ENCODE results near the gene ZNF280D. TPM values are rescaled to one million over a fixed set of nuclear protein-coding genes. Genes with fewer than 3 reads are reported as not detected.

The ZNF280D gene
- total RNA-seq, 1 experiment from 2014 or later: 2.3 TPM

- no peak for DNase-seq (ENCODE audit: low read depth)
Observed at GRCh38 chr15:56749982-56750381, 16.7 kb upstream of the ZNF280D start.

DNA sequence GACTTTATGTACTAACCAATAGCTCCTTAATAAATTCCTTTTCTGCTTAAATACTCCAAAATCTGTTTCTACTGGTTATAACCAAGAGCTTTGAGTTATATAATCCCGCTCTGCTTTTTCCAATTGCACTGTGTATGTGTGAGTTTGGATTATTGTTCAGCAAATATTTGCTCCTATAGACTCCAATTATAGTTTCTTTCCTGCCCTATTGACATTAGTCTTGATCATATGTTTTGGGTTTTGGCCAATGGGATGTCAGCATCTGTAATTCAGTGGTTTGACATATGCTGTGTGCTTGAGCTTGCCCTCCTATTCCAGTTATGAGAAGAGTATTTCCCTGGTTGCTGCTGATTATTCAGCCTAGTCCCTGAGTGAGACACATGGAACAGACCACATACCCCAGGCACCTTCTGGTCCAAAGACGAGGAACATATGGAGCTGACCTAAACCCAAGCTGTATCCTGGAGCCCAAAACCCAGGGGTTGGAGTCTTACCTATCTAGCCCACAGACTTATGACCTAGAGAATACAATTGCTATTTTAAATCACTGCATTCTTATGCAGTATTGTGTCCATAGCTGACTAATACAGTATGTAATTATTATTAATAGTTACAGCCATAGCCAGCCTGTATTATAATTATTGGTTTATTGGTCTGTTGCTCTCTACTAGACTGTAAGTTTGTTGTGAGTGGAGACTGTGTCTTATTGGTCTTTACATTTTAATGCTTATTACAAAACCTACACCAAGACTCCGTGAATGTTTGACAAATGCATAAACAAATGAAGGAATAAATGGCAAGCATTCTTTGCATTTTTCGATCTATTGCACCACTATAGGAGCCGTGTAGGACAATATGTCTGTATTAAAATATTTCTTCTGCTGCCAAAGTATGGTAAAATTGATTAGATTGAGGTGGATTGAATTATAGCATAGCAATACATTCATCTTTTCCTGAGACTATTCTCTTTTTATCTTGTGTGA, 11.7 kb upstream of the ZNF280D start:
- no peak for DNase-seq (ENCODE audit: low read depth)

GRCh38 chr15:56741541-56741940, 8.2 kb upstream of the ZNF280D start:
- no peak for DNase-seq (ENCODE audit: low read depth)

- peak; percentile 46 for DNase-seq (ENCODE audit: low read depth)
Observed at GRCh38 chr15:56739964-56740640, 6.8 kb upstream of the ZNF280D start.

DNA sequence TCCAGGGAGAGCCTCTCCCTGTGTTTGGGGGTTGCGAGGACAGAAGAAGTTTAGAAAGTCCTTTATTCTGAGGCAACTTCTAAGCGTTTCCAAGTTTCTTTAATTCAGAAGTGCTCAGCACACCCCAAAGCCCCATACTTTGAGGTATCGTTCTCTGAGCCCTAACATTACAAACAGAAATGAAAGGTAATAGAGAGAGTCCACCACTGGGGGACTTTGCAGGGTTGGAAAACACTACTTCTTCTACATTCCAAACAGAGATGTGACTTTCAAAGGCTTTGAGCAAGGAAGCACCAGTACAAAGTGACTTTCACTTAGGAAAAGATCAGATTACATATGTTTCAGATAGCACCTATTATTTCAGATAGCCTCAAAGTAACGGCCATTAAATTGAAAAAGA, 6.2 kb upstream of the ZNF280D start:
- DNase-seq (ENCODE audit: low read depth): no peak

DNA sequence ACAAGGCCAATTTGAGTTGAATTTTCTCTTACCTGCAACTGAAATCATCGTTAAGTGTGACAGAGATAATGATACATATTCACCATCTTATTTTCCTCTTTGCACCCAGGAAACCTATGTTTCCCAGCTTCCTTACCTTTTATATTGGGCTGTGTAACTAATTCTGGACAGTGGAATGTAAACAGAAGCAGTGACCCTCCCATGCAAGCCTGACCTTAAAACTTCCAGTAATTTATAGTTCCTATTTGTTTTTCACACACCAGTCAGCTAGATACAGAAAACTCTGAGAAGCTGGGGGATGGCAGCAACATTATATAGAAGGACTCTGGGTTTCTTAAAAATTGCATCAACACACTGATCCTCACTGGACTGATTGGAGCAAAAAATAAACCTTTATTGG, 4.5 kb upstream of the ZNF280D start:
- DNase-seq (ENCODE audit: low read depth): no peak

- no peak for DNase-seq (ENCODE audit: low read depth)
Observed at GRCh38 chr15:56736881-56737707, 3.8 kb upstream of the ZNF280D start.

DNA sequence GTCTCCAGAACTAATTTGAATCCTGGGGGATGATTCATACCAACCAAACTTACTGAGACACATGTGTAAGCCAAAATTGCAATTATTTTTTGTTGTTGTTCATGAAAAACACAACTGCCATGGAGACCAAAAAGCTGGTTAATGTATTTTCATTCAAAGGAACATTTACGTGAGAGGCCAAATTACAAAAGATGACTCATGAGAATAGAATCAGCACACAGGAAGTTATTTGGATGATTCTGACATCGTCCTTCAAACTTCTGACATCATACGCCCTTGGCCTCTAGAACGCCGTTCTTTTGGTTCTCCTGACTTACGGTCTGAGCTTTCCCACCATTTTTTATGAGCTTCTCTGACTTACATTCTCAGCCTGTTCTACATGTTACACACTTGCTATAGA, 3.0 kb upstream of the ZNF280D start:
- DNase-seq (ENCODE audit: low read depth): peak; percentile 64

- no peak for DNase-seq (ENCODE audit: low read depth)
Observed at GRCh38 chr15:56735589-56735988, 2.3 kb upstream of the ZNF280D start.

DNA sequence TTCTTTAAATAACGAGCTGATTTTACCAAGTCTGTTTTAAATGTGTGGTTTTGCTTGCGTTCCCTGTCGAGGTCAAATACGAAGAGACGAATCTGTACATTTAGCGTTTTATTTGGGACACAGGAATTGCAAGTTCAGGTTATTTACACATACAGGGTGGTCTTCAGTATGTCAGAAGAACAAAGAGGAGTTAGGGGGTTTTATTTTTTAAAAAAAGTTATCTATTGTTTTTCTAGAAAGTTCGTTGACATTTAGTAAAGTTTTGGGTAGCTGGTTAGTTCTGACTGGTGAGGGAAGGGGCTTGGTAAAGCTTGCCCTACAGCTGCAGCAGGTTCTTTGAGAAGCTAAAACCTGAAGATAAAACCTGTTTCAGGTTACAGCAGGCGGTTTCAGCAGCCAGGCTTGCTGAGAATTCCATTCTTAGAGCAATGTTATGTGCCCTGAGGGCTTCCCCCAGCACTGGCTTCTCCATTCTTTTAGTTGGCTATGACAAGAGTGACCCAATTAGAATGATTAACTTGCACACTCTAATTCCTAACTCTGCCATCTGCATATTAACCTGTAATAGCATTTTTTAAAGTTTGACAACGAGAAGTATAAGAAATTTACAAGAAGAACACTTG, 815 bp upstream of the ZNF280D start:
- no peak for DNase-seq (ENCODE audit: low read depth)

DNA sequence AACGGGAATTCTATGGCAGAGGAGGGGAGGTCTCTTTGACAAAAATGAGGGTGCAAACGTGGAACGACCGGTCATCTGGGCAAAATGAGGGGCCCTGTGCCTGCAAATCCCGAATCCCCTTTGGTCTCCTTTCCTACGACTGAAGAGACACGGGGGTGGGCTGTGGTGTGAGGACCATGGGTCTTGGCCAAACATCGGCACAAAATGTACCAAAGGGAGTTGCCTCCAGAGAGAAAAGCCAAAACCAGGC, 498 bp downstream of the ZNF280D start:
- DNase-seq (ENCODE audit: low read depth): peak; percentile 45

DNA sequence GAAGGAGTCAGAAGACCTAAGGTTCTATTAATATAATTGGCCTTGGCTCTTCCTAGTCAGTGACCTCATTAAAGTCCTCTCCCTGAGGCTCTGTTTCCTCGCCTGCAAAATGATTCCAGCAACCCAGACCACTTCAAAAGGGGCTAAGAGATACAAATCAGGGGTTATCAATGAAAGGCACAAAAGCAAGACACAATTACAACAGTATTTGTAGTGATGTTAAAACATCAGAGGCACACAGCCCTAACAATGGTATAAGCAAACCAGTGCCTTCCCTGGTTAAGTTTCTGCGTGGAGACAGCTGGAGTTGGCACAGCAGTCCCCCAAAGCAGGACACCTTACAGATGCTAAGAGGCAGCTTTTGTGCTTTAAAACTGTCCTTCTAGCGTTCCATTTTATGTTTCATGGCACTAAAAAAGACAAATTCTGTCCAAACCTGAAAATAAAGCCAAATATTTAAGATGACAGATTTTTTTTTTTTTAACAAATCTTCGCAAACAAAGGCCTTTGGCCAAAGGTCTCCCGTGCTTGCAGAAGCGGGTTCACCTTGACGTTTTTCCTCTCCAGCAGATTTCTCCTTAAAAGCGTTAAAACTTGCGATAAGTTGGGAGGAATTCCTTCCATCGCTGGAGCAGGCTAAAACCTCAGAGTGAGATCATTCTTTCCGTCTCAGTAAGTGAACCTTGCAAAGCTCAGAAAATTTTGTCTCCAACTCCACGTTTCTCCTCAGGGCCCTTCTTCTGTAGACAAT, 999 bp downstream of the ZNF280D start:
- peak; percentile 8 for DNase-seq (ENCODE audit: low read depth)

GRCh38 chr15:56731548-56731947, 1.8 kb downstream of the ZNF280D start:
- DNase-seq (ENCODE audit: low read depth): no peak

GRCh38 chr15:56729561-56729960, 3.7 kb downstream of the ZNF280D start:
- no peak for DNase-seq (ENCODE audit: low read depth)

DNA sequence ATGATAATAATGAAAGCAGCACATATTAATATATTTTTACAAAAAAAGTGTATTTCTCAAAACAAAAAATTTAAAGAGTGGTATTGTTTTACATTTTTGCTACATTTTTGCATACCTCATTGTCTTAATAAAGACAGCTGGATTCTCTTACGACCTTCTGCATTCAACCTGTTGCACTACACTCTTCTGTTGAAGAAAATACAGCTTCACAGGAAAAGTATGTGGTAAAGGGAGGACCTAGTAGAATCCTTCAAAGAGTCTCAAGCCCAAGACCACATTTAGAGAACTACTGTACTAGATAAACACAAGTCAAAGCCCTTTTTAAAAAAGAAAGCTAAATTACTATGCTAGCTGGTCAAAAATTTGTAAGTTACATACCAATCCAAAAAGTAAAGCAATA, 7.9 kb downstream of the ZNF280D start:
- no peak for DNase-seq (ENCODE audit: low read depth)

DNA sequence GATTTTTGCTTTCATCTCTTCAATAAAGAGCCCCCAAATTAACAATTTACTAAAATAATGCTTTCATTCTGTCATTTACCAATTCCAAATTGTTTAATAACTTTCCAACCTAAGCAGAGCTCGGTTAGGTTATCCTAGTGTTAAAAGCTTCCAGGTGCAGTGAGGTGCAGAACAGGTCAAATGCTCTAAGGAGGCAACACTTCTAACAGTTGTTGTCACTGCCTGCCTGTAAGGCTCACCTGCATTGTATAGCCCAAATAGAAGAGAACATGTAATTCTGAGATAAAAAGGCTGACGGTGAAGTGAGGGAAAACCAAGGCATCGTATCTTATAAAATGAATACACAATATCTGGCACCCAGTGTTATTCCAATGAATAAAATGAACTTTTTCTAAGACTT, 9.1 kb downstream of the ZNF280D start:
- DNase-seq (ENCODE audit: low read depth): no peak

- no peak for DNase-seq (ENCODE audit: low read depth)
Observed at GRCh38 chr15:56723787-56724186, 9.5 kb downstream of the ZNF280D start.

DNA sequence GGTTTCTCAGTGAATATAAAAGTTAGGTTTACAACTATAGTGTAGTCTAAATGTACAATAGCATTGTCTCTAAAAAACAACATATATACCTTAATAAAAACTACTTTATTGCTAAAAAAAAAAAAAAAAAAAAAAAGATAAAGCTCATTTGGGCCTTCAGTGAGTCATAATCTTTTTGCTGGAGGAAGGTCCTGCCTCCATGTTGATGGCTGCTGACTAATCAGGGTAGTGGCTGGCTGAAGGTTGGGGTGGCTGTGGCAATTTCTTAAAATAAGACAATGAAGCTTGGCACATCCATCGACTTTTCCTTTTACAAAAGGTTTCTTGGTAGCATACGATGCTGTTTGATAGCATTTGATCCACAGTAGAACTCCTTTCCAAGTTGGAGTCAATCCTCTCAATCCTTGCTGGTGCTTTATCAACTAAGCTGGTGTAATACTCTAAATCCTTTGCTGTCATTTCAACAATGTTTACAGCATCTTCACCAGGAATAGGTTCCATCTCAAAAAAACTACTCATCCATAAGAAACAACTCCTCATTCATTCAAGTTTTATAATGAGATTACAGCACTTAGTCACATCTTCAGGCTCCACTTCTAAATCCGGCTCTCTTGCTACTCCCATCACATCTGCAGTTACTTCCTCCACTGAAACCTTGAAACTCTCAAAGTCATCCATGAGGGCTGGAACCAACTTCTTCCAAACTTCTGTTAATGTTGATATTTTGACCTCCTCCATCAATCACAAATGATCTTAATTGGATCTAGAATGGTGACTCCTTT, 13.3 kb downstream of the ZNF280D start:
- DNase-seq (ENCODE audit: low read depth): peak; percentile 34

GRCh38 chr15:56719021-56719612, 14.2 kb downstream of the ZNF280D start:
- DNase-seq (ENCODE audit: low read depth): no peak

GRCh38 chr15:56718560-56718959, 14.7 kb downstream of the ZNF280D start:
- no peak for DNase-seq (ENCODE audit: low read depth)
